Left colon (tissue), 2 donors: ENCODE data around the gene CXCL12. TPM values are rescaled to one million over a fixed set of nuclear protein-coding genes. Genes with fewer than 3 reads are reported as not detected.
A peak's percentile ranks its signal among the peaks of the same experiment; 100 is the strongest.

Experiments
- ATAC-seq: fragments of 200-7000 bp; cut with Tn5 transposase; one replicate; pipeline ENCODE4 v1.9.1; 2020; ENCODE audit warnings: mild to moderate bottlenecking, moderate library complexity
- DNase-seq, 2 donors: peaks; one replicate each; pipeline ENCODE4 v3.0.0-alpha.2; 2020
- intact Hi-C, 2 donors: fragments of 100-400 bp; cut with DNase I in 1 of 2; cut with micrococcal nuclease in 1 of 2; formaldehyde crosslinking; loops; one replicate each; pipeline versions ENCODE4 v1.11.2 to v1.14.0; 2022; cut with DNase I, micrococcal nuclease
- total RNA-seq, 2 donors: library from RNA; stranded (reverse); fragmentation: NEBNext Ultra II Directional; extraction: Animal tissue kit (Norgen Biotek cat#: 25700); gene quantifications; one replicate each; pipeline ENCODE4 v1.2.1, GENCODE V29; 2021
- donor health status: DM: no; HTN: no; CAD: no.
- donor health status: DM: yes; HTN: yes; CAD: no.

Gene CXCL12
- total RNA-seq, 2 donors from 2014 or later, result 15.5 to 61.3 TPM

- ATAC-seq (no peak), DNase-seq (peak in 1 of 2 donors; percentile 6)
- intact Hi-C loops, result loop anchor here (5.0 to 10.0 kb wide), 2 partner anchors 705 to 712 kb away; no protein-coding TSS in a partner anchor
These were observed 4.7 kb upstream of the CXCL12 start for GRCh38 chr10:44389556-44389955.

GRCh38 chr10:44389150-44389549, 4.3 kb upstream of the CXCL12 start:
- DNase-seq (peak in 1 of 2 donors; percentile 16), ATAC-seq (no peak)
- intact Hi-C loops, result loop anchor here (5.0 to 10.0 kb wide), 2 partner anchors 704 to 712 kb away; no protein-coding TSS in a partner anchor

GRCh38 chr10:44388641-44389040, 3.7 kb upstream of the CXCL12 start:
- intact Hi-C loops, result loop anchor here (5.0 to 10.0 kb wide), 2 partner anchors 704 to 711 kb away; no protein-coding TSS in a partner anchor
- no peak for ATAC-seq
- DNase-seq, result peak in 1 of 2 donors; percentile 18

GRCh38 chr10:44387853-44388251, 3.0 kb upstream of the CXCL12 start:
- intact Hi-C loops, result loop anchor here (5.0 to 10.0 kb wide), 2 partner anchors 703 to 711 kb away; no protein-coding TSS in a partner anchor
- DNase-seq, result peak in 1 of 2 donors; percentile 16
- no peak for ATAC-seq

GRCh38 chr10:44386546-44387052, 1.7 kb upstream of the CXCL12 start:
- intact Hi-C loops, result loop anchor here (5.0 to 10.0 kb wide), 2 partner anchors 702 to 709 kb away; no protein-coding TSS in a partner anchor
- DNase-seq, result peak; percentile 33 to 64
- peak; percentile 90 for ATAC-seq

- intact Hi-C loops, result loop anchor here (5.0 to 10.0 kb wide), 2 partner anchors 701 to 709 kb away; no protein-coding TSS in a partner anchor
- DNase-seq, result peak in 1 of 2 donors; percentile 21
- no peak for ATAC-seq
These were observed 972 bp upstream of the CXCL12 start for GRCh38 chr10:44385696-44386441.

- intact Hi-C loops, result loop anchor here (5.0 to 10.0 kb wide), 2 partner anchors 700 to 707 kb away; no protein-coding TSS in a partner anchor
- peak; percentile 19 for ATAC-seq
- no peak for DNase-seq
These were observed 284 bp downstream of the CXCL12 start for GRCh38 chr10:44384601-44385025.

GRCh38 chr10:44383749-44384600, 922 bp downstream of the CXCL12 start:
- peak; percentile 20 to 26 for DNase-seq
- ATAC-seq, result peak; percentile 39
- intact Hi-C loops, result loop anchor here in 1 of 2 donors (10.0 kb wide), 1 partner anchor 699 kb away; no protein-coding TSS in a partner anchor

- no peak for ATAC-seq
- DNase-seq, result peak in 1 of 2 donors; percentile 17
- intact Hi-C loops, result loop anchor here in 1 of 2 donors (10.0 kb wide), 1 partner anchor 698 kb away; no protein-coding TSS in a partner anchor
These were observed 1.7 kb downstream of the CXCL12 start for GRCh38 chr10:44382981-44383748.

GRCh38 chr10:44382131-44382858, 2.6 kb downstream of the CXCL12 start:
- ATAC-seq, result no peak
- peak in 1 of 2 donors; percentile 15 for DNase-seq

GRCh38 chr10:44380829-44381600, 3.9 kb downstream of the CXCL12 start:
- no peak for ATAC-seq
- intact Hi-C loops, result loop anchor here in 1 of 2 donors (10.0 kb wide), 1 partner anchor 696 kb away; no protein-coding TSS in a partner anchor
- DNase-seq, result peak in 1 of 2 donors; percentile 12

More at GRCh38 chr10:44382131-44382858, 2.6 kb downstream of the CXCL12 start:
- intact Hi-C loops, result loop anchor here in 1 of 2 donors (10.0 kb wide), 1 partner anchor 697 kb away; no protein-coding TSS in a partner anchor

GRCh38 chr10:44379907-44380306, 5.0 kb downstream of the CXCL12 start:
- ATAC-seq (no peak), DNase-seq (no peak)
- intact Hi-C loops, result loop anchor here in 1 of 2 donors (10.0 kb wide), 1 partner anchor 695 kb away; no protein-coding TSS in a partner anchor

GRCh38 chr10:44378626-44379025, 6.3 kb downstream of the CXCL12 start:
- no peak for ATAC-seq
- intact Hi-C loops, result no loop called here
- DNase-seq, result no peak

- no peak for DNase-seq
- intact Hi-C loops, result no loop called here
- no peak for ATAC-seq
These were observed 7.1 kb downstream of the CXCL12 start for GRCh38 chr10:44377651-44378310.

GRCh38 chr10:44376472-44377099, 8.3 kb downstream of the CXCL12 start:
- intact Hi-C loops, result no loop called here
- DNase-seq (no peak), ATAC-seq (no peak)
